Adrenal gland (tissue), 5 donors: ENCODE data around the gene LSM12.

Source experiments
- POLR2A ChIP-seq, 2 donors: fragments of 450-650 bp; IDR thresholded peaks; one replicate each; pipeline ENCODE4 v1.6.1; 2017; ENCODE audit warnings: antibody characterized with exemption in 2 of 2, mild to moderate bottlenecking in 2 of 2, moderate library complexity in 1 of 2
- TF ChIP-seq, protein P1 (sequence below), 6 experiments: fragments of 450-650 bp in 4 of 6; fragments of 200-600 bp in 2 of 6; sonication (generic) in 1 of 6; IDR thresholded peaks; 1 replicate in 5 of 6; 2 replicates in 1 of 6; pipeline versions ENCODE4 v1.5.1 to v1.8.0; 2016 to 2021; ENCODE audit warnings: antibody characterized with exemption in 6 of 6, mild to moderate bottlenecking in 2 of 6, moderate library complexity in 1 of 6
- donor health status: DM: no; HTN: no; CAD: no.

DNA sequence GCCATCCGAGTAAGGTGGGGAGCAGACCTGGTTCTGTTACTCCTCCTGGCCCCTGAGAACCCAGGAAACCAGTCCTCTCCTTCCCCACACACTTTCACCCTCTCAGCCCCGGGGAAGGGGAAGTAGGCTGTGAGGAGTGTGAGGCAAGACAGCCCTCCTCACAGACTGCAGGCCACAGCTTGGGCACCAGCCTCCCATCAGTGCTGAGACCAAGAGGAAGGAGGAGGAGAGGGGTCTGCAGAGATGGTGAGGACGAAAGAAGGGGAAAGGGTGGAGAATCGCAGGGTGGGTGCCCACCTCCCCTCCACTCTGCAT is 11.1 kb upstream of the LSM12 start:
- TF ChIP-seq, protein P1, sequence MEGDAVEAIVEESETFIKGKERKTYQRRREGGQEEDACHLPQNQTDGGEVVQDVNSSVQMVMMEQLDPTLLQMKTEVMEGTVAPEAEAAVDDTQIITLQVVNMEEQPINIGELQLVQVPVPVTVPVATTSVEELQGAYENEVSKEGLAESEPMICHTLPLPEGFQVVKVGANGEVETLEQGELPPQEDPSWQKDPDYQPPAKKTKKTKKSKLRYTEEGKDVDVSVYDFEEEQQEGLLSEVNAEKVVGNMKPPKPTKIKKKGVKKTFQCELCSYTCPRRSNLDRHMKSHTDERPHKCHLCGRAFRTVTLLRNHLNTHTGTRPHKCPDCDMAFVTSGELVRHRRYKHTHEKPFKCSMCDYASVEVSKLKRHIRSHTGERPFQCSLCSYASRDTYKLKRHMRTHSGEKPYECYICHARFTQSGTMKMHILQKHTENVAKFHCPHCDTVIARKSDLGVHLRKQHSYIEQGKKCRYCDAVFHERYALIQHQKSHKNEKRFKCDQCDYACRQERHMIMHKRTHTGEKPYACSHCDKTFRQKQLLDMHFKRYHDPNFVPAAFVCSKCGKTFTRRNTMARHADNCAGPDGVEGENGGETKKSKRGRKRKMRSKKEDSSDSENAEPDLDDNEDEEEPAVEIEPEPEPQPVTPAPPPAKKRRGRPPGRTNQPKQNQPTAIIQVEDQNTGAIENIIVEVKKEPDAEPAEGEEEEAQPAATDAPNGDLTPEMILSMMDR (IDR thresholded peaks at IDR 0.05) = no peak
- no peak for TF ChIP-seq POLR2A (IDR thresholded peaks at IDR 0.05)
